HCT116 (cell line): Measurements from ENCODE around the gene CDH23. TPM values are rescaled to one million over a fixed set of nuclear protein-coding genes. Genes with fewer than 3 reads are reported as not detected.

Experiments used
- ATAC-seq: fragments of 200-7000 bp; cut with Tn5 transposase; 2 replicates; pipeline ENCODE4 v1.9.1; 2020; ENCODE audit warnings: mild to moderate bottlenecking, moderate library complexity
- BruUV-seq: library from RNA; stranded (reverse); fragments of 400-500 nt; replicated peaks from 2 replicates; lab custom pipeline; 2021; lab: Mats Ljungman, UMichigan
- CTCF ChIA-PET: fragments of 300-600 bp; sonication (Branson Sonifier 250); formaldehyde crosslinking; loops from one replicate; lab custom pipeline; 2021; ENCODE audit warnings: antibody characterized with exemption; lab: Charles Lee
- POLR2A ChIA-PET: fragments of 300-600, 350-600 bp; sonication (Branson Sonifier 250); formaldehyde crosslinking; loops from one replicate; lab custom pipeline; 2021; ENCODE audit warnings: antibody characterized with exemption; lab: Charles Lee
- RAD21 ChIA-PET, 2 experiments: fragments of 300-600 bp; sonication (Branson Sonifier 250); formaldehyde crosslinking; loops; one replicate each; lab custom pipeline; 2023; ENCODE audit warnings: low total read pairs in 2 of 2; ENCODE audit not compliant: uncharacterized antibody in 2 of 2, unreplicated experiment in 2 of 2, low non-redundant PET in 1 of 2; lab: Charles Lee
- DNase-seq: peaks from one replicate; pipeline ENCODE4 v3.0.0-alpha.2; 2010; ENCODE audit warnings: low read depth, low spot score
- H2AFZ ChIP-seq: fragments of 200-600 bp; shearing (Covaris generic), sonication (generic); 2 replicates; pipeline ENCODE4 v1.6.1; 2017; ENCODE audit warnings: low read depth, mixed run types, mixed read lengths, antibody characterized with exemption, low read length; ENCODE audit not compliant: poor library complexity, severe bottlenecking
- H3K27ac ChIP-seq: 2 replicates; pipeline ENCODE4 v1.5.1; 2012; ENCODE audit warnings: low read depth, low read length
- H3K27me3 ChIP-seq: fragments of 200-600 bp; sonication (generic); 2 replicates; pipeline ENCODE4 v1.6.1; 2016; ENCODE audit warnings: mixed run types, low read length, mixed read lengths; ENCODE audit not compliant: insufficient read depth
- H3K36me3 ChIP-seq, 2 experiments: fragments of 200-500 bp in 1 of 2; fragments of 200-600 bp in 1 of 2; sonication (Bioruptor generic) in 1 of 2; sonication (generic) in 1 of 2; 2 replicates each; pipeline versions ENCODE4 v1.5.1 to v1.6.1; 2014 to 2016; ENCODE audit warnings: low read length in 2 of 2, inconsistent platforms in 1 of 2, mixed read lengths in 1 of 2, mixed run types in 1 of 2; ENCODE audit not compliant: insufficient read depth in 2 of 2, control insufficient read depth in 1 of 2
- H3K4me1 ChIP-seq, 2 experiments: fragments of 200-600 bp in 1 of 2; sonication (generic) in 1 of 2; 2 replicates each; pipeline versions ENCODE4 v1.5.1 to v1.6.1; 2012 to 2017; ENCODE audit warnings: low read length in 2 of 2, inconsistent platforms in 1 of 2, mild to moderate bottlenecking in 1 of 2, mixed read lengths in 1 of 2, mixed run types in 1 of 2, moderate library complexity in 1 of 2; ENCODE audit not compliant: insufficient read depth in 2 of 2, control insufficient read depth in 1 of 2
- H3K4me2 ChIP-seq: fragments of 200-600 bp; sonication (generic); 2 replicates; pipeline ENCODE4 v1.6.1; 2017; ENCODE audit warnings: mixed run types, low read length, mixed read lengths
- H3K4me3 ChIP-seq, 2 experiments: fragments of 200-600 bp in 1 of 2; sonication (generic) in 1 of 2; replicated peaks in 1 of 2; 2 replicates each; pipeline ENCODE4 v1.5.1; 2011 to 2016; ENCODE audit warnings: low read length in 2 of 2, control low read depth in 1 of 2, low read depth in 1 of 2, mild to moderate bottlenecking in 1 of 2, mixed read lengths in 1 of 2, mixed run types in 1 of 2
- H3K79me2 ChIP-seq: fragments of 200-600 bp; sonication (generic); 2 replicates; pipeline ENCODE4 v1.6.1; 2017; ENCODE audit warnings: mild to moderate bottlenecking, mixed run types, low read length, moderate library complexity, mixed read lengths; ENCODE audit not compliant: insufficient read depth
- H3K9ac ChIP-seq: fragments of 200-600 bp; sonication (generic); 2 replicates; pipeline ENCODE4 v1.6.1; 2016; ENCODE audit warnings: low read length, mixed read lengths
- H3K9me2 ChIP-seq: fragments of 200-600 bp; sonication (generic), shearing (Covaris generic); 2 replicates; pipeline ENCODE4 v1.6.1; 2017; ENCODE audit warnings: mixed run types, mild to moderate bottlenecking, moderate library complexity; ENCODE audit not compliant: insufficient read depth
- H3K9me3 ChIP-seq, 2 experiments: fragments of 200-500 bp in 1 of 2; fragments of 200-600 bp in 1 of 2; sonication (Bioruptor generic) in 1 of 2; sonication (generic) in 1 of 2; 2 replicates each; pipeline ENCODE4 v1.6.1; 2014 to 2017; ENCODE audit warnings: low read length in 2 of 2, mixed read lengths in 2 of 2, inconsistent platforms in 1 of 2, low read depth in 1 of 2, mild to moderate bottlenecking in 1 of 2, mixed run types in 1 of 2, moderate library complexity in 1 of 2; ENCODE audit not compliant: control insufficient read depth in 1 of 2, insufficient read depth in 1 of 2
- H4K20me1 ChIP-seq: fragments of 200-600 bp; sonication (generic), shearing (Covaris generic); 2 replicates; pipeline ENCODE4 v1.6.1; 2017; ENCODE audit warnings: mixed run types, mild to moderate bottlenecking, moderate library complexity; ENCODE audit not compliant: insufficient read depth
- EGR1 ChIP-seq: IDR thresholded peaks from 2 replicates; pipeline ENCODE4 v1.6.1; 2012; ENCODE audit warnings: low read depth
- EZH2phosphoT487 ChIP-seq: fragments of 200-600 bp; IDR thresholded peaks from 2 replicates; pipeline ENCODE4 v1.6.1; 2018; ENCODE audit warnings: antibody characterized with exemption, borderline replicate concordance
- POLR2A ChIP-seq: IDR thresholded peaks from 2 replicates; pipeline ENCODE4 v1.7.0; 2011; ENCODE audit warnings: borderline replicate concordance; ENCODE audit not compliant: insufficient read depth, insufficient read length; ENCODE audit errors: extremely low read depth
- RAD21 ChIP-seq: IDR thresholded peaks from 2 replicates; pipeline ENCODE4 v1.6.1; 2012; ENCODE audit warnings: low read depth, mild to moderate bottlenecking
- SIN3A ChIP-seq: IDR thresholded peaks from 2 replicates; pipeline ENCODE4 v1.6.1; 2012; ENCODE audit warnings: low read depth
- SP1 ChIP-seq: IDR thresholded peaks from 2 replicates; pipeline ENCODE4 v1.6.1; 2012; ENCODE audit warnings: low read depth
- TCF7L2 ChIP-seq: IDR thresholded peaks from 2 replicates; pipeline ENCODE4 v1.7.0; 2011; ENCODE audit warnings: borderline replicate concordance, inconsistent platforms; ENCODE audit not compliant: insufficient read depth, insufficient read length; ENCODE audit errors: extremely low read depth
- YY1 ChIP-seq: IDR thresholded peaks from 2 replicates; pipeline ENCODE4 v1.6.1; 2011; ENCODE audit warnings: low read length, low read depth, moderate library complexity, mild to moderate bottlenecking; ENCODE audit not compliant: insufficient replicate concordance; ENCODE audit errors: extremely low read depth
- intact Hi-C: fragments of 100-400 bp; cut with micrococcal nuclease; formaldehyde crosslinking; loops from 2 replicates; pipeline ENCODE4 v1.10.0; 2022
- total RNA-seq: library from RNA; stranded (reverse); gene quantifications from one replicate; pipeline ENCODE4 v1.2.1, GENCODE V29; 2021; ENCODE audit not compliant: unreplicated experiment
- TF ChIP-seq, protein P1 (sequence below), 3 experiments: fragments of 200-600 bp in 1 of 3; sonication (generic) in 1 of 3; IDR thresholded peaks in 2 of 3; conservative IDR thresholded peaks in 1 of 3; 2 replicates each; pipeline ENCODE4 v1.5.1; 2012 to 2017; ENCODE audit warnings: low read depth in 2 of 3, low read length in 2 of 3, antibody characterized with exemption in 1 of 3, borderline replicate concordance in 1 of 3, control low read depth in 1 of 3, mild to moderate bottlenecking in 1 of 3, mixed read lengths in 1 of 3, mixed run types in 1 of 3, moderate library complexity in 1 of 3; ENCODE audit not compliant: insufficient read depth in 1 of 3
- TF ChIP-seq, protein P2 (sequence below): IDR thresholded peaks from 2 replicates; pipeline ENCODE4 v1.6.1; 2012

CDH23 gene
- total RNA-seq, 1 experiment from 2014 or later: not detected

DNA sequence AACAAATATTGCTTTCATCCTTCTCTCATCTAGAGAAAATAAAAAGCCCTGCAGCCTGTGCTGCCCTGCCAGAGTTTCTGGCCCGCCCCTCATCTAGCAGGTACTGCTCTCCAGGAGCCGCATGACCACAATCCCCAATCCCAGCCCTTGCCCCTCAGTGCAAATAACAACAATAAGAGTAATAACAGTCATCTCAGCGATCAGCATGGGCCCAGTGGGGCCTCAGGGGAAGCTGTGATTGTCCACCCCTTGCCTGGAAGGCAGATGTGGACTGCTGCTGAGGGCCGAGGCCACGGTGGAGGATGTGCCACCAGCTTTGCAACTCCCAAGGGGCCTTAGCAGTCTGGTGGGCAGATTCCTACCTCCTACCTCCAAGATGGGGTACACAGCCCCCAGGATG lies 106.1 kb downstream of the CDH23 start:
- H3K27ac ChIP-seq: no peak overlapping the region
- H2AFZ ChIP-seq: no peak overlapping the region
- H3K9me2 ChIP-seq: no peaks in the 10 kb centered on the region
- no peak overlapping the region for H3K9ac ChIP-seq
- H3K79me2 ChIP-seq: no peaks in the 10 kb centered on the region
- no peaks in the 10 kb centered on the region for H3K27me3 ChIP-seq
- ATAC-seq: no peak
- CTCF ChIA-PET: no interaction called here
- no peaks in the 10 kb centered on the region for H3K4me1 ChIP-seq
- H4K20me1 ChIP-seq: no peaks in the 10 kb centered on the region
- no peaks in the 10 kb centered on the region for H3K9me3 ChIP-seq
- TF ChIP-seq SIN3A: no peak
- TF ChIP-seq, protein P1, sequence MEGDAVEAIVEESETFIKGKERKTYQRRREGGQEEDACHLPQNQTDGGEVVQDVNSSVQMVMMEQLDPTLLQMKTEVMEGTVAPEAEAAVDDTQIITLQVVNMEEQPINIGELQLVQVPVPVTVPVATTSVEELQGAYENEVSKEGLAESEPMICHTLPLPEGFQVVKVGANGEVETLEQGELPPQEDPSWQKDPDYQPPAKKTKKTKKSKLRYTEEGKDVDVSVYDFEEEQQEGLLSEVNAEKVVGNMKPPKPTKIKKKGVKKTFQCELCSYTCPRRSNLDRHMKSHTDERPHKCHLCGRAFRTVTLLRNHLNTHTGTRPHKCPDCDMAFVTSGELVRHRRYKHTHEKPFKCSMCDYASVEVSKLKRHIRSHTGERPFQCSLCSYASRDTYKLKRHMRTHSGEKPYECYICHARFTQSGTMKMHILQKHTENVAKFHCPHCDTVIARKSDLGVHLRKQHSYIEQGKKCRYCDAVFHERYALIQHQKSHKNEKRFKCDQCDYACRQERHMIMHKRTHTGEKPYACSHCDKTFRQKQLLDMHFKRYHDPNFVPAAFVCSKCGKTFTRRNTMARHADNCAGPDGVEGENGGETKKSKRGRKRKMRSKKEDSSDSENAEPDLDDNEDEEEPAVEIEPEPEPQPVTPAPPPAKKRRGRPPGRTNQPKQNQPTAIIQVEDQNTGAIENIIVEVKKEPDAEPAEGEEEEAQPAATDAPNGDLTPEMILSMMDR (IDR thresholded peaks at IDR 0.05 in 2 of 3, conservative IDR thresholded peaks at IDR 0.05 in 1 of 3; ENCODE audit: borderline replicate concordance in 1 of 3, insufficient read depth in 1 of 3, low read depth in 2 of 3, low read length in 2 of 3): no peak
- TF ChIP-seq TCF7L2: no peak
- TF ChIP-seq, all 23 proteins: peak for 0
- ChIA-PET POLR2A (no interaction called here), RAD21 (no interaction called here)
- no peak for DNase-seq
- BruUV-seq: no TSS peak
- intact Hi-C loops: no loop called here
- Histone ChIP-seq H3K36me3 (no peaks in the 10 kb centered on the region), H3K4me2 (no peak overlapping the region), H3K4me3 (no peak overlapping the region)

DNA sequence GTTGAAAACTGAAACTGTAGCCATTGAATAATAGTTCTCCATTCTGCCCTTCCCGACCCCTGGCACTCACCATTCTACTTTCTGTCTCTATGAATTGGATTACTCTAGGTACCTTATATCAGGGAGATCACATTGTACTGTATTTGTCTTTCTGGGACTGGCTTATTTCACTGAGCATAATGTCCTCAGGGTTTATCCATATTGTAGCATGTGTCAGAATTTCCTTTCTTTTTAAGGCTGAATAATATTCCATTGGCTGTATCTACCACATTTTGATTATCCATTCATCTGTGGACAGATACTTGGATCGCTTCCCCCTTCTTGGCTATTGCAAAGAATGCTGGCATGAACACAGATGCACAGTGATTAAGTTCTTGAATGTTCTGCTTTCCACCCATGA lies 107.4 kb downstream of the CDH23 start:
- Histone ChIP-seq H3K4me3 (no peak overlapping the region), H3K9me2 (no peaks in the 10 kb centered on the region), H3K36me3 (no peaks in the 10 kb centered on the region), H3K27ac (no peak overlapping the region), H3K9ac (no peak overlapping the region), H3K4me1 (no peaks in the 10 kb centered on the region), H3K9me3 (no peaks in the 10 kb centered on the region), H3K4me2 (no peak overlapping the region), H2AFZ (no peak overlapping the region), H3K79me2 (no peaks in the 10 kb centered on the region), H3K27me3 (no peaks in the 10 kb centered on the region), H4K20me1 (no peaks in the 10 kb centered on the region)
- ChIA-PET RAD21 (no interaction called here), CTCF (no interaction called here), POLR2A (no interaction called here)
- intact Hi-C loops: no loop called here
- BruUV-seq: no TSS peak
- ATAC-seq (no peak), DNase-seq (no peak)
- TF ChIP-seq SP1: no peak
- TF ChIP-seq, protein P2, sequence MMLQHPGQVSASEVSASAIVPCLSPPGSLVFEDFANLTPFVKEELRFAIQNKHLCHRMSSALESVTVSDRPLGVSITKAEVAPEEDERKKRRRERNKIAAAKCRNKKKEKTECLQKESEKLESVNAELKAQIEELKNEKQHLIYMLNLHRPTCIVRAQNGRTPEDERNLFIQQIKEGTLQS: no peak
- no peak for TF ChIP-seq POLR2A
- TF ChIP-seq EGR1: no peak
- TF ChIP-seq, protein P1 (IDR thresholded peaks at IDR 0.05 in 2 of 3, conservative IDR thresholded peaks at IDR 0.05 in 1 of 3; ENCODE audit: borderline replicate concordance in 1 of 3, insufficient read depth in 1 of 3, low read depth in 2 of 3, low read length in 2 of 3): no peak
- no peak for TF ChIP-seq RAD21
- TF ChIP-seq YY1: no peak
- no peak for TF ChIP-seq EZH2phosphoT487
- TF ChIP-seq SIN3A: no peak
